Neural progenitor cell (in vitro differentiated cells): ENCODE data around the gene ENO3. TPM values are rescaled to one million over a fixed set of nuclear protein-coding genes. Genes with fewer than 3 reads are reported as not detected.
A peak's percentile ranks its signal among the peaks of the same experiment; 100 is the strongest.

Source experiments
- DNase-seq: peaks from one replicate; pipeline ENCODE4 v3.0.0-alpha.2; 2016; ENCODE audit warnings: low spot score
- H2AFZ ChIP-seq: fragments of 200-600 bp; sonication (generic); replicated peaks from 2 replicates; pipeline ENCODE4 v1.6.1; 2016; ENCODE audit warnings: antibody characterized with exemption
- H3F3A ChIP-seq: fragments of 200-600 bp; sonication (generic); 2 replicates; pipeline ENCODE4 v1.6.1; 2016; ENCODE audit warnings: antibody characterized with exemption, low read depth
- H3K27ac ChIP-seq: fragments of 200-600 bp; sonication (generic); 2 replicates; pipeline ENCODE4 v1.5.1; 2016; ENCODE audit warnings: mild to moderate bottlenecking
- H3K27me3 ChIP-seq: fragments of 200-600 bp; sonication (generic); 2 replicates; pipeline ENCODE4 v1.6.1; 2016; ENCODE audit warnings: mild to moderate bottlenecking, moderate library complexity
- H3K36me3 ChIP-seq: fragments of 200-600 bp; sonication (generic); 2 replicates; pipeline ENCODE4 v1.5.1; 2016
- H3K4me1 ChIP-seq: fragments of 200-600 bp; sonication (generic); 2 replicates; pipeline ENCODE4 v1.6.1; 2016; ENCODE audit warnings: mixed run types
- H3K4me2 ChIP-seq: fragments of 200-600 bp; sonication (generic); 2 replicates; pipeline ENCODE4 v1.6.1; 2016
- H3K4me3 ChIP-seq: fragments of 200-600 bp; sonication (generic); 2 replicates; pipeline ENCODE4 v1.5.1; 2016
- H3K79me2 ChIP-seq: fragments of 200-600 bp; sonication (generic); 2 replicates; pipeline ENCODE4 v1.6.1; 2016; ENCODE audit warnings: low read depth
- H3K9ac ChIP-seq: fragments of 200-600 bp; sonication (generic); 2 replicates; pipeline ENCODE4 v1.6.1; 2016
- H3K9me3 ChIP-seq: fragments of 200-600 bp; sonication (generic); 2 replicates; pipeline ENCODE4 v1.5.1; 2016; ENCODE audit warnings: low read depth
- H4K20me1 ChIP-seq: fragments of 200-600 bp; sonication (generic); 2 replicates; pipeline ENCODE4 v1.6.1; 2016; ENCODE audit warnings: low read depth
- H3K27ac Mint-ChIP-seq: 3 replicates; pipeline ENCODE4 v1.8.0; 2021; ENCODE audit warnings: mixed read lengths
- H3K27me3 Mint-ChIP-seq: 2 replicates; pipeline ENCODE4 v1.8.0; 2022; ENCODE audit warnings: low read depth, mild to moderate bottlenecking, inconsistent platforms, moderate library complexity, mixed read lengths; ENCODE audit not compliant: insufficient read depth
- H3K36me3 Mint-ChIP-seq: 3 replicates; pipeline ENCODE4 v1.8.0; 2021; ENCODE audit warnings: mixed read lengths
- H3K4me1 Mint-ChIP-seq: 3 replicates; pipeline ENCODE4 v1.8.0; 2021; ENCODE audit warnings: mixed read lengths
- H3K4me3 Mint-ChIP-seq: 3 replicates; pipeline ENCODE4 v1.8.0; 2021; ENCODE audit warnings: mild to moderate bottlenecking, moderate library complexity, mixed read lengths
- H3K9me3 Mint-ChIP-seq: 3 replicates; pipeline ENCODE4 v1.8.0; 2020; ENCODE audit warnings: mixed read lengths
- CTCF ChIP-seq: fragments of 200-600 bp; sonication (generic); IDR thresholded peaks from 2 replicates; pipeline ENCODE4 v1.5.1; 2017; ENCODE audit warnings: antibody characterized with exemption, mild to moderate bottlenecking
- EZH2 ChIP-seq: fragments of 200-600 bp; sonication (generic); IDR thresholded peaks from 2 replicates; pipeline ENCODE4 v1.6.1; 2017; ENCODE audit warnings: antibody characterized with exemption, mild to moderate bottlenecking, moderate library complexity
- EZH2phosphoT487 ChIP-seq: fragments of 200-600 bp; sonication (generic); IDR thresholded peaks from 2 replicates; pipeline ENCODE4 v1.6.1; 2017; ENCODE audit warnings: antibody characterized with exemption
- total RNA-seq: library from RNA; depleted of rRNA; stranded (reverse); fragments of >200 nt; gene quantifications from 2 replicates; pipeline ENCODE4 v1.2.3, GENCODE V29; 2015; ENCODE audit warnings: low replicate concordance

Gene ENO3
- total RNA-seq, 1 donor from 2014 or later, result 20.8 TPM

DNA sequence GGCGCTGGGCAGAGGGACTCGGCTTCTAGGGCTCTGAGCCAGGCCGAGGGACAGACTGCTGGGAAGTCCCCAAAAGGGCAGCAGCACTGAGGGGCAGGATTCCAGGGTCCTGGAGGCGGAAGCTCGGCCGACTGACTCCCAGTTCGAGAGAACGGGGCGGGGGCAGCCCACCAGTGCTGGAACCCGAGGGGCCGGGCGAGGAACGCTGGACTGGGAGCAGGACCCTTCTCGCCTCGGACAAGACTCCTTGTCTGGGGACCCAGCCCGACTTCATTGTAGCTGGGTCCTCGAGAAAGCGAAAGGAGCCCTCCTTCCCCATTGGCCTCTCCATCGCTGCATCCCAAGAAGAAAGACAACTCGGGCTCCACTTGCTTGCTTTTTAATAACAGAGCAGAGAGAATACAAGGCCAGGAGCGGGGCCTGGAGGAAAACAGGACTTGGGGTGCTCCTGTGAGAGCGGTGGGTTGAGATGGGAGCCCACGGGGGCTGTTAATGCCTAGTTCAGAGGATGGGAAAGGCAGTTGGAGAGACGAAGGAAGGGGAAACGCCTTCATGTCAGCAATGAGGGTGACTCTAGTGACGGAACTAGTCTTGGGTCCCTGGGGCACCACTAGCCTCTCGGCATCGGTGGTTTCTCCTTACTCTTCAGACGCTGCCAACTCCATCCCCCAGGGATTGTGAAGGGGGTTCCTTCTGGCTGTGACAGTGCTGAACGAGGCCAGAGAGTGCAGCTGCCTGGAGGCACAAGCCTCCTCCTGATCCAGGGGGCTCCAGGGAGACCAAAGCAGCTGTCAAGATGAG lies 37.0 kb downstream of the ENO3 start:
- peak overlapping the region; percentile 94 for H3K4me2 ChIP-seq
- peaks cover 18% of the 10 kb centered on the region for H3F3A ChIP-seq
- DNase-seq, result no peak
- peak overlapping the region; percentile 92 for H2AFZ ChIP-seq
- TF ChIP-seq CTCF (no peak), EZH2 (no peak), EZH2phosphoT487 (no peak)
- Mint-ChIP-seq H3K27me3 (peaks cover 15% of the 10 kb centered on the region), H3K36me3 (no peaks in the 10 kb centered on the region), H3K9me3 (no peaks in the 10 kb centered on the region), H3K4me1 (peaks cover 25% of the 10 kb centered on the region), H3K27ac (peak overlapping the region; percentile 37), H3K4me3 (peak overlapping the region; percentile 87)
- no peaks in the 10 kb centered on the region for H4K20me1 ChIP-seq
- H3K36me3 ChIP-seq, result no peaks in the 10 kb centered on the region
- peak overlapping the region; percentile 69 for H3K4me3 ChIP-seq
- H3K9ac ChIP-seq, result peak overlapping the region; percentile 29
- no peak overlapping the region for H3K27ac ChIP-seq
- H3K27me3 ChIP-seq, result peaks cover 42% of the 10 kb centered on the region
- H3K4me1 ChIP-seq, result peaks cover 6% of the 10 kb centered on the region
- no peaks in the 10 kb centered on the region for H3K9me3 ChIP-seq
- H3K79me2 ChIP-seq, result no peaks in the 10 kb centered on the region

DNA sequence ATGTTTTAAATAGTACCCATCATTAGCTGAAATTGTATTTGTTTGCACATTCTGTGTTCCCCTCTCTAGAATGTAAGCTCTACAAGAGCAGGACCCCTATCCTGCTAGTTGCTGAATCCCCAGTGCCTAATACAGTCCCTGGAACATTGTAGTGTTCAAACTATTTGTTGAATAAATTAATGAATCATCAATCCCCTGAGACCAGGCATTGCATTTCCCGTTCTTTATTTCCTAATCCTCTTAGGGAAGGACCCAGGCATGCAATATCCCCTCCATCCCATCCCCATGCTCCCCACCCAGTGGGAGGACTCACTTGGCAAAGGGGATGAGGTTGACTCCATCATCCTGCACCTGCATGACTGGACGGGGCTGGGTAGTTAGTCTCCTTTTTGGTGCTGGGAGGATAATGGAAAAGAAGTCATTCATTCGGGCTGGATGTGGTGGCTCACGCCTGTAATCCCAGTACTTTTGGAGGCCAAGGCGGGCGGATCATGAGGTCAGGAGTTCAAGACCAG lies 43.2 kb downstream of the ENO3 start:
- Histone ChIP-seq H3K27me3 (peaks cover 39% of the 10 kb centered on the region), H3K4me3 (no peak overlapping the region), H3K4me2 (no peak overlapping the region), H2AFZ (no peak overlapping the region), H4K20me1 (peaks cover 5% of the 10 kb centered on the region), H3F3A (no peaks in the 10 kb centered on the region), H3K4me1 (peaks cover 10% of the 10 kb centered on the region), H3K79me2 (peaks cover 11% of the 10 kb centered on the region), H3K27ac (no peak overlapping the region), H3K9ac (no peak overlapping the region), H3K9me3 (no peaks in the 10 kb centered on the region), H3K36me3 (no peaks in the 10 kb centered on the region)
- H3K4me1 Mint-ChIP-seq, result peaks cover 9% of the 10 kb centered on the region
- H3K27me3 Mint-ChIP-seq, result peaks cover 18% of the 10 kb centered on the region
- H3K4me3 Mint-ChIP-seq, result no peak overlapping the region
- TF ChIP-seq CTCF (no peak), EZH2phosphoT487 (no peak), EZH2 (no peak)
- no peak for DNase-seq
- H3K27ac Mint-ChIP-seq, result no peak overlapping the region
- H3K36me3 Mint-ChIP-seq, result no peaks in the 10 kb centered on the region
- no peaks in the 10 kb centered on the region for H3K9me3 Mint-ChIP-seq

DNA sequence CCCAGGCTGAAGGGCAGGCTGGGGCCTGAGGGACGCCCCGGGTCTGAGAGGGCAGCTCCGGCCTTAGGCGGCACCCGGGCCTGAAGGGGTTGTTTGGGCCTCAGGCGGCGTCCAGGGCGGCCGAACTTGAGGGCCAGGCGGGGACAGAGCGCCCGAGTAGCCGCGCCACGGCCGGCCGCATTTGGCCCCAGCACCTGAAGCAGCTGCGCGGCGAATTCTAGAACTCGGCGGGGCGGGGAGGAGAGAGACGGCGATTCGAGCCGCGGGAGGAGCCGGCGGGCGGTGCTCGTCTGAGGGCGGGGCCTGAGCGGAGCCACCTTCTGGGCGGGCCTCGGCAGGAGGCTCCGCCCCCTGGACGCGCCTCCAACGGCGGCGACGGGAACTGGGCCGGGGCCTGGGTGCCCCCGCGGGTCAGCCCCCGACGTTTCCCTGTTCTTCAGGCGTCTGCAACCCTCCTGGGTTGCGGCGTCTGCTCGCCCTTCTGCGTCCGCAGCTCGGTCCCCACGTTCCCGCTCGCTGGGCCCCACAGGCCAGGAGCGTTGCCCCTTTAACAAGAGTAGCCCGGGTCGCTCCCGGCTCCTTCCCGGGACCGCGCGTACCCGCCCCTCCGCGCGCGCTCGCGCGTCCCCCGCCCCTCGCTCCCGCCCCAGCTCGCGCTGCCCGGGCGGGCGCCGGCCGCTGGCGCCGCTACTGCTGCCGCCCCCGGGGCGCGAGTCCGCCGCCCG lies 46.5 kb downstream of the ENO3 start, which contains the start of the genes INCA1 and KIF1C:
INCA1 (minus strand) TSS at position 221 of the 725 bp plus-strand sequence. CDS start 3,085 bp downstream, outside the sequence.
KIF1C (plus strand) TSS at position 649 of the 725 bp plus-strand sequence. CDS start 2,297 bp downstream, outside the sequence.
- peaks cover 12% of the 10 kb centered on the region for H3K27me3 Mint-ChIP-seq
- peak within 1 kb of the TSS; percentile 85 for H3K27ac ChIP-seq
- peaks cover 10% of the 10 kb centered on the region for H3K4me1 Mint-ChIP-seq
- peak; percentile 31 for TF ChIP-seq EZH2phosphoT487
- TF ChIP-seq EZH2, result peak; percentile 41
- TF ChIP-seq CTCF, result no peak
- no peaks in the 10 kb centered on the region for H3K36me3 ChIP-seq
- H3K79me2 ChIP-seq, result peaks cover 23% of the 10 kb centered on the region
- DNase-seq, result peak; percentile 96
- peak within 1 kb of the TSS; percentile 92 for H3K4me3 ChIP-seq
- peaks cover 16% of the 10 kb centered on the region for H3K36me3 Mint-ChIP-seq
- H4K20me1 ChIP-seq, result peaks cover 18% of the 10 kb centered on the region
- peaks cover 32% of the 10 kb centered on the region for H3K27me3 ChIP-seq
- H3K4me1 ChIP-seq, result peaks cover 16% of the 10 kb centered on the region
- no peak within 1 kb of the TSS for H3K27ac Mint-ChIP-seq
- peak within 1 kb of the TSS; percentile 93 for H3K4me2 ChIP-seq
- peak within 1 kb of the TSS; percentile 98 for H2AFZ ChIP-seq
- H3K4me3 Mint-ChIP-seq, result peak within 1 kb of the TSS; percentile 91
- no peaks in the 10 kb centered on the region for H3F3A ChIP-seq
- H3K9me3 Mint-ChIP-seq, result no peaks in the 10 kb centered on the region
- H3K9me3 ChIP-seq, result no peaks in the 10 kb centered on the region
- H3K9ac ChIP-seq, result peak within 1 kb of the TSS; percentile 20
